Uterus (tissue), 4 donors: Measurements from ENCODE around the gene C2. TPM values are rescaled to one million over a fixed set of nuclear protein-coding genes. Genes with fewer than 3 reads are reported as not detected.
A peak's percentile ranks its signal among the peaks of the same experiment; 100 is the strongest.

Source experiments
- DNase-seq, 2 donors: peaks; one replicate each; pipeline ENCODE4 v3.0.0-alpha.2; 2019 to 2020
- H3K27ac ChIP-seq, 2 donors: fragments of 200-600 bp; sonication (generic); 1 replicate in 1 of 2; 2 replicates in 1 of 2; pipeline ENCODE4 v1.5.1; 2016 to 2018
- H3K27me3 ChIP-seq, 2 donors: fragments of 200-600 bp; sonication (generic); one replicate each; pipeline ENCODE4 v1.5.1; 2018 to 2019; ENCODE audit warnings: control low read depth in 1 of 2
- H3K36me3 ChIP-seq, 2 donors: fragments of 200-600 bp; sonication (generic); one replicate each; pipeline ENCODE4 v1.5.1; 2019; ENCODE audit warnings: control low read depth in 1 of 2
- H3K4me1 ChIP-seq, 2 donors: fragments of 200-600 bp; sonication (generic); one replicate each; pipeline ENCODE4 v1.5.1; 2018 to 2019; ENCODE audit warnings: control low read depth in 1 of 2
- H3K4me3 ChIP-seq, 2 donors: fragments of 200-600 bp; sonication (generic); 1 replicate in 1 of 2; 2 replicates in 1 of 2; pipeline ENCODE4 v1.5.1; 2018 to 2019; ENCODE audit warnings: mild to moderate bottlenecking in 1 of 2
- H3K9me3 ChIP-seq, 2 donors: fragments of 200-600 bp; sonication (generic); one replicate each; pipeline ENCODE4 v1.5.1; 2019; ENCODE audit warnings: control low read depth in 1 of 2
- CTCF ChIP-seq, 4 experiments: fragments of 200-600 bp in 2 of 4; fragments of 450-650 bp in 2 of 4; sonication (generic) in 2 of 4; IDR thresholded peaks; one replicate each; pipeline ENCODE4 v1.5.1; 2016 to 2019; ENCODE audit warnings: antibody characterized with exemption in 4 of 4, mild to moderate bottlenecking in 2 of 4, moderate library complexity in 1 of 4
- POLR2A ChIP-seq, 2 donors: fragments of 450-650 bp; IDR thresholded peaks; one replicate each; pipeline ENCODE4 v1.6.1; 2016; ENCODE audit warnings: antibody characterized with exemption in 2 of 2, mild to moderate bottlenecking in 1 of 2, moderate library complexity in 1 of 2
- intact Hi-C: fragments of 100-400 bp; cut with DNase I; formaldehyde crosslinking; loops from one replicate; pipeline ENCODE4 v1.15.1; 2023; ENCODE audit warnings: low total_unique reads
- total RNA-seq, 4 donors: library from RNA; depleted of rRNA in 3 of 4; stranded (reverse); fragments of >200 nt in 3 of 4; gene quantifications; one replicate each; pipeline versions ENCODE4 v1.1.0 to v1.2.4, GENCODE V29; 2014 to 2023
- donor health status: DM: yes; HTN: yes; CAD: no.

The C2 gene
- total RNA-seq, 4 donors from 2014 or later = 4.1 to 24.8 (median 4.6) TPM

GRCh38 chr6:31968791-31969711 is 41.5 kb downstream of the C2 start:
- no peak for DNase-seq
- H3K4me3 ChIP-seq = no peak overlapping the region
- no peak for TF ChIP-seq POLR2A (IDR thresholded peaks at IDR 0.05)
- TF ChIP-seq CTCF (IDR thresholded peaks at IDR 0.05) = no peak
- H3K27ac ChIP-seq = no peak overlapping the region
- H3K9me3 ChIP-seq = no peaks in the 10 kb centered on the region
- no peaks in the 10 kb centered on the region for H3K36me3 ChIP-seq
- H3K27me3 ChIP-seq = no peaks in the 10 kb centered on the region
- H3K4me1 ChIP-seq = peaks cover 0 to 5% of the 10 kb centered on the region in 2 donors
- intact Hi-C loops = no loop called here

GRCh38 chr6:31969712-31970603 is 42.4 kb downstream of the C2 start:
- Histone ChIP-seq H3K4me1 (peaks cover 0 to 5% of the 10 kb centered on the region in 2 donors), H3K27me3 (no peaks in the 10 kb centered on the region), H3K4me3 (no peak overlapping the region), H3K36me3 (no peaks in the 10 kb centered on the region), H3K9me3 (no peaks in the 10 kb centered on the region), H3K27ac (peak overlapping the region in 1 of 2 donors; percentile 94)
- intact Hi-C loops = no loop called here
- TF ChIP-seq POLR2A (IDR thresholded peaks at IDR 0.05) = no peak
- TF ChIP-seq CTCF (IDR thresholded peaks at IDR 0.05) = no peak
- DNase-seq = no peak

GRCh38 chr6:31970604-31971271 is 43.2 kb downstream of the C2 start:
- no peaks in the 10 kb centered on the region for H3K36me3 ChIP-seq
- H3K27ac ChIP-seq = peak overlapping the region; percentile 93 to 94
- no peak for DNase-seq
- intact Hi-C loops = no loop called here
- no peaks in the 10 kb centered on the region for H3K9me3 ChIP-seq
- peak overlapping the region; percentile 49 to 72 for H3K4me3 ChIP-seq
- no peaks in the 10 kb centered on the region for H3K27me3 ChIP-seq
- H3K4me1 ChIP-seq = peaks cover 0 to 5% of the 10 kb centered on the region in 2 donors
- no peak for TF ChIP-seq POLR2A (IDR thresholded peaks at IDR 0.05)
- TF ChIP-seq CTCF (IDR thresholded peaks at IDR 0.05) = no peak

- peak in 1 of 2 donors; percentile 40 for DNase-seq
- H3K36me3 ChIP-seq = no peaks in the 10 kb centered on the region
- intact Hi-C loops = no loop called here
- TF ChIP-seq POLR2A (IDR thresholded peaks at IDR 0.05) (no peak), CTCF (IDR thresholded peaks at IDR 0.05) (no peak)
- H3K4me3 ChIP-seq = peak overlapping the region; percentile 49 to 72
- peaks cover 0 to 5% of the 10 kb centered on the region in 2 donors for H3K4me1 ChIP-seq
- no peaks in the 10 kb centered on the region for H3K27me3 ChIP-seq
- no peaks in the 10 kb centered on the region for H3K9me3 ChIP-seq
- H3K27ac ChIP-seq = peak overlapping the region; percentile 93 to 94
Observed at GRCh38 chr6:31971279-31971992, 43.9 kb downstream of the C2 start.
